ENCODE data around the gene ADAMTS2. TPM values are rescaled to one million over a fixed set of nuclear protein-coding genes. Genes with fewer than 3 reads are reported as not detected.

The ADAMTS2 gene
- total RNA-seq, 1 experiment from 2014 or later: 3.9 TPM

GRCh38 chr5:179373101-179373934, 28.1 kb upstream of the ADAMTS2 start:
- Histone ChIP-seq H3K9ac (ENCODE audit: low read length) (no peak overlapping the region), H3K4me2 (ENCODE audit: low read length) (no peak overlapping the region), H2AFZ (ENCODE audit: low read depth, low read length, poor library complexity, severe bottlenecking) (no peak overlapping the region), H3K9me2 (ENCODE audit: insufficient read depth) (no peaks in the 10 kb centered on the region), H4K20me1 (ENCODE audit: insufficient read depth) (no peaks in the 10 kb centered on the region), H3K4me1 (ENCODE audit: control insufficient read depth in 1 of 2, insufficient read depth in 2 of 2, low read length in 2 of 2) (no peaks in the 10 kb centered on the region), H3K36me3 (ENCODE audit: control insufficient read depth in 1 of 2, insufficient read depth in 2 of 2, low read length in 2 of 2) (no peaks in the 10 kb centered on the region), H3K27ac (ENCODE audit: low read depth, low read length) (no peak overlapping the region), H3K9me3 (ENCODE audit: control insufficient read depth in 1 of 2, insufficient read depth in 1 of 2, low read depth in 1 of 2, low read length in 2 of 2) (no peaks in the 10 kb centered on the region), H3K4me3 (replicated peaks in 1 of 2; ENCODE audit: low read depth in 1 of 2, low read length in 2 of 2) (no peak overlapping the region), H3K27me3 (ENCODE audit: insufficient read depth, low read length) (no peaks in the 10 kb centered on the region), H3K79me2 (ENCODE audit: insufficient read depth, low read length) (no peaks in the 10 kb centered on the region)
- CTCF ChIA-PET: no interaction called here
- RAD21 ChIA-PET (ENCODE audit: low non-redundant PET in 1 of 2, low total read pairs in 2 of 2, uncharacterized antibody in 2 of 2, unreplicated experiment in 2 of 2): no interaction called here
- ATAC-seq (no peak), DNase-seq (ENCODE audit: low read depth, low spot score) (no peak)
- intact Hi-C loops (cut with micrococcal nuclease): no loop called here
- TF ChIP-seq SIN3A (IDR thresholded peaks at IDR 0.05; ENCODE audit: low read depth) (no peak), SP1 (IDR thresholded peaks at IDR 0.05; ENCODE audit: low read depth) (no peak), ZFX (IDR thresholded peaks at IDR 0.05) (no peak), TCF7L2 (IDR thresholded peaks at IDR 0.05; ENCODE audit: borderline replicate concordance, extremely low read depth, insufficient read depth, insufficient read length) (no peak), CEBPB (IDR thresholded peaks at IDR 0.05; ENCODE audit: low read depth) (no peak), EZH2 (IDR thresholded peaks at IDR 0.05) (no peak), CTCF (IDR thresholded peaks at IDR 0.05 in 2 of 3, conservative IDR thresholded peaks at IDR 0.05 in 1 of 3; ENCODE audit: borderline replicate concordance in 1 of 3, insufficient read depth in 1 of 3, low read depth in 2 of 3, low read length in 2 of 3) (no peak)
- TF ChIP-seq, protein P1, sequence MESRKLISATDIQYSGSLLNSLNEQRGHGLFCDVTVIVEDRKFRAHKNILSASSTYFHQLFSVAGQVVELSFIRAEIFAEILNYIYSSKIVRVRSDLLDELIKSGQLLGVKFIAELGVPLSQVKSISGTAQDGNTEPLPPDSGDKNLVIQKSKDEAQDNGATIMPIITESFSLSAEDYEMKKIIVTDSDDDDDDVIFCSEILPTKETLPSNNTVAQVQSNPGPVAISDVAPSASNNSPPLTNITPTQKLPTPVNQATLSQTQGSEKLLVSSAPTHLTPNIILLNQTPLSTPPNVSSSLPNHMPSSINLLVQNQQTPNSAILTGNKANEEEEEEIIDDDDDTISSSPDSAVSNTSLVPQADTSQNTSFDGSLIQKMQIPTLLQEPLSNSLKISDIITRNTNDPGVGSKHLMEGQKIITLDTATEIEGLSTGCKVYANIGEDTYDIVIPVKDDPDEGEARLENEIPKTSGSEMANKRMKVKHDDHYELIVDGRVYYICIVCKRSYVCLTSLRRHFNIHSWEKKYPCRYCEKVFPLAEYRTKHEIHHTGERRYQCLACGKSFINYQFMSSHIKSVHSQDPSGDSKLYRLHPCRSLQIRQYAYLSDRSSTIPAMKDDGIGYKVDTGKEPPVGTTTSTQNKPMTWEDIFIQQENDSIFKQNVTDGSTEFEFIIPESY (IDR thresholded peaks at IDR 0.05; ENCODE audit: extremely low read depth, insufficient replicate concordance, low read length): no peak
- TF ChIP-seq, protein P2, sequence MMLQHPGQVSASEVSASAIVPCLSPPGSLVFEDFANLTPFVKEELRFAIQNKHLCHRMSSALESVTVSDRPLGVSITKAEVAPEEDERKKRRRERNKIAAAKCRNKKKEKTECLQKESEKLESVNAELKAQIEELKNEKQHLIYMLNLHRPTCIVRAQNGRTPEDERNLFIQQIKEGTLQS (IDR thresholded peaks at IDR 0.05): no peak
- no TSS peak for BruUV-seq (replicated peaks)
- POLR2A ChIA-PET: no interaction called here

Measured in HCT116 (cell line).